SH-SY5Y (cell line): ENCODE measurements around the gene RASL10B.

Source experiments
- GATA2 ChIP-seq: IDR thresholded peaks from 2 replicates; pipeline ENCODE4 v1.6.1; 2011; ENCODE audit warnings: mild to moderate bottlenecking, low read depth, low read length
- GATA3 ChIP-seq: IDR thresholded peaks from 2 replicates; pipeline ENCODE4 v1.6.1; 2011; ENCODE audit warnings: low read depth, mild to moderate bottlenecking, low read length, moderate library complexity

- TF ChIP-seq GATA2 (no peak), GATA3 (no peak)
These were observed 14.5 kb upstream of the RASL10B start for GRCh38 chr17:35716897-35717465.
